GM18951 (cell line): ENCODE measurements around the gene ADIG.

Source experiments
- POLR2A ChIP-seq: IDR thresholded peaks from 4 replicates; pipeline ENCODE4 v1.6.1; 2011; ENCODE audit warnings: mild to moderate bottlenecking; ENCODE audit not compliant: insufficient read length, insufficient read depth; ENCODE audit errors: extremely low read depth
- in situ Hi-C: fragments of 300-500 bp; cut with MboI; formaldehyde crosslinking; loops from one replicate; pipeline ENCODE4 v1.12.0; 2022; ENCODE audit warnings: low sequenced_read_pairs, mixed read lengths, inconsistent platforms; ENCODE audit not compliant: unreplicated experiment

Gene ADIG

DNA sequence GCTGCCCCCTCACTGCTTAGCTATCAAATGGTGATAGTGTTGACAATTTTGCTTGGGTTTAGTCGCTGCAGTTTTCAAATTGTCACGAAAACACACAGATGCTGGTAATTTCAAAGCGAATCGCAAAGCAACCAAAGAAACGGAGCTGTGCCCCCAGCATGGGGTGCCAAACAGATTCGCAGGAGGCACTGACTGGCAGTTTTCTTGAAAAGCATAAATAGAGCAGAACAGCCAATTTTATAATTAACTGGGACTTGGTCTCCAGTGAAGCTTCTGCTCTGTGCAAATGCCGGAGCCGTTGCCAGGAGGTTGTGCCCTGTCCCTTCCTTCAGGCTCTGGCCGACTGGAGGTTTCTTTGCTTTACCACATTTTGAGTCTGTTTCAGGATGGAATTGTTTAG, 39.4 kb downstream of the ADIG start:
- in situ Hi-C loops: no loop called here
- no peak for TF ChIP-seq POLR2A

GRCh38 chr20:38623061-38623460, 42.1 kb downstream of the ADIG start:
- TF ChIP-seq POLR2A: no peak
- in situ Hi-C loops: no loop called here

GRCh38 chr20:38624084-38624483, 43.1 kb downstream of the ADIG start:
- TF ChIP-seq POLR2A: no peak
- in situ Hi-C loops: no loop called here

- in situ Hi-C loops: no loop called here
- TF ChIP-seq POLR2A: no peak
These were observed 44.9 kb downstream of the ADIG start for GRCh38 chr20:38625896-38626295.

DNA sequence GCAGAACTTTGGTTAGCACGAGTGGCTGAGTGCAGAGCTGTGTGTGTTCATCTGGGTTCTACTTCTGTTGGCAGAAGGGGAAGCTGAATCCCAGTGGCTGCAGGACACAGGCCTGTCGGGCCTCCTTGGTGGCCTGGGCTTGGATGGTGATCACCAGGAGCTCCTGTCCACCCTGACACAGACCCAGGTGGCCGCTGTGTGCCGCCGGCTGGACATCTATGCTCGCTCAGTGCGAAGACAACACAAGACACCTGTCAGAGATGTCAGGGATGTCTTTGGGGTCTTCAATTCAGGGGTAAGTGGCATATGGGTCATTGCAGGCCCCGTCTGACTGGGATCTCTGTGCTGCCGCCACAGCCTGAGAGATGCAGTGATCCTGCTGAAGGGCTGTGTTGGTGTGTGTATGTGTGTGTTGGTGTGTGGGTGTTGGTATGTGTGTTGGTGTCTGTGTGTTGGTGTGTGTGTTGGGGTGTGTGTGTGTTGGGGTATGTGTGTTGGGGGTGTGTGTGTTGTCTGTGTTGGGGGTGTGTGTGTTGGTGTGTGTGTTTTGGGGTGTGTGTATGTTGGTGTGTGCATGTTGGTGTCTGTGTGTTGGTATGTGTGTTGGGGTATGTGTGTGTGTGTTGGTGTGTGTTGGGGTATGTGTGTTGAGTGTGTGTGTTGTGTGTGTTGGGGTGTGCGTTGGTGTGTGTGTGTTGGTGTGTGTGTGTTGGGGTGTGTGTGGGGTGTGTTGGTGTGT, 46.1 kb downstream of the ADIG start:
- in situ Hi-C loops: no loop called here
- no peak for TF ChIP-seq POLR2A

DNA sequence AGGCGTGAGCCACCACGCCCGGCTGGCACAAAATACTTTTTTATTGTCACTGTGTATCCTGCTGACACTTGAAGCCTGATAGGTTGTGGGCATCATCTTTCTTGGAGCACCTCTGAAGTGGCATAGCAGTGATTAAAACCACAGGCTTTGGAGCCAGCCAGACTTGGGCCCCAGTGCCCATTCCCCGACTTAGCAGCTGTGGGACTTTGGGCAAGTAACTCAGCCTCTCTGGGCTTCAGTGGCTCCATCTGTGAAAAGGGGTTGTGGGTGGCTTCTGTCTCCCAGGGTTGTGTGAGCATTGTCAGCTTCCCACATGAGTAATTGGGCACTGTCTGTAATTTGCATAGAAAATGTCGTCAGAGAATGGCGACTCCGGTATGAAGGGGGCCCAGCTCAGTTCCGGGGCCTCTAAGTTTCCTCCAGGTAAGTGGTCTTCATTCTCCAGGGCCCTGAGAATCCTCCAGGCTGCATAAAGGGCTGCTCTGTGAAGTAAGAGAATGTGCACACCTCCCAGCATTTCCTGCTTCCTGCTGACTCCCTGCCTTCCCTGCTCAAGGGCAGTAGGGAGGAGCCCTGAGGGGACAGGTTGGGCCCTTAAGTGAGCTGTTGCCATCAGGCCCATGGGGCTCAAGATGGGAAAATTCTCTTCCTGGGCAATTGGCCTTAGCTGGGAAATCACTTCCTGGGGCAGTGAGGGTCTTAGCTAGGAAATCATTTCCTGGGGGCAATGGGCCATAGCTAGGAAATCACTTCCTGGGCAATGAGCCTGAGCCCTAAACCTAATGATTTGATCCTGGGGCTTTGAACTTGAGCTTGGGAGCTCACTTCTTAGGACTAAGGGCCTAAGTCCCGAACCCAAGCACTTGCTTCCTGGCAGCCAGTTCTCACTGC, 47.8 kb downstream of the ADIG start:
- in situ Hi-C loops: no loop called here
- TF ChIP-seq POLR2A: no peak

DNA sequence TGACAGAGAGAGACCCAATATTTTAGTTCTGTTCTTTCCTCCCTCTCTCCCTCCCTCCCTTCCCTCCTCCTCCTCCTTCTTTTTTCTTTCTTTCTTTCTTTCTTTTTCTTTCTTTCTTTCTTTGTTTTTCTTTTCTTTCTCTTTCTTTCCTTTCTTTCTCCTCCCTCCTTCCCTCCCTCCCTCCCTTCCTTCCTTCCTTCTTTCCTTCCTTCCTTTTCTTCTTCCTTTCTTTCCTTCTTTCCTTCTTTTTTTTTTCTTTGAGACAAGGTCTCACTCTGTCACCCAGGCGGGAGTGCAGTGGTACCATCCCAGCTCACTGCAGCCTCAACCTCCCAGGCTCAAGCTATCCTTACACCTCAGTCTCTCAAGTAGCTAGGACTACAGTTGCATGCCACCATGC, 49.0 kb downstream of the ADIG start:
- in situ Hi-C loops: no loop called here
- TF ChIP-seq POLR2A: no peak

- in situ Hi-C loops: no loop called here
- TF ChIP-seq POLR2A: no peak
These were observed 49.7 kb downstream of the ADIG start for GRCh38 chr20:38630727-38631126.

GRCh38 chr20:38631155-38632022, 50.4 kb downstream of the ADIG start:
- in situ Hi-C loops: no loop called here
- TF ChIP-seq POLR2A: no peak

- TF ChIP-seq POLR2A: no peak
- in situ Hi-C loops: no loop called here
These were observed 52.6 kb downstream of the ADIG start for GRCh38 chr20:38633577-38634093.

GRCh38 chr20:38635721-38636288, 54.8 kb downstream of the ADIG start:
- no peak for TF ChIP-seq POLR2A
- in situ Hi-C loops: no loop called here
